Upper lobe of left lung (tissue), 6 donors: Measurements from ENCODE around the gene LTBR. TPM values are rescaled to one million over a fixed set of nuclear protein-coding genes. Genes with fewer than 3 reads are reported as not detected.

Source experiments
- ATAC-seq, 2 donors: fragments of 200-7000 bp; cut with Tn5 transposase; one replicate each; pipeline ENCODE4 v1.9.1; 2022; ENCODE audit warnings: mild to moderate bottlenecking in 2 of 2, moderate library complexity in 2 of 2; ENCODE audit not compliant: low FRiP score in 2 of 2
- DNase-seq, 2 donors: peaks; one replicate each; pipeline ENCODE4 v3.0.0-alpha.2; 2019 to 2020
- H3K27ac ChIP-seq, 4 donors: fragments of 200-600 bp; sonication (generic); one replicate each; pipeline ENCODE4 v1.5.1; 2016 to 2019
- H3K27me3 ChIP-seq, 4 donors: fragments of 200-600 bp; sonication (generic); one replicate each; pipeline ENCODE4 v1.5.1; 2017 to 2019
- H3K36me3 ChIP-seq, 4 donors: fragments of 200-600 bp; sonication (generic); one replicate each; pipeline ENCODE4 v1.5.1; 2016 to 2019
- H3K4me1 ChIP-seq, 4 donors: fragments of 200-600 bp; sonication (generic); one replicate each; pipeline ENCODE4 v1.5.1; 2018 to 2019
- H3K4me3 ChIP-seq, 4 donors: fragments of 200-600 bp; sonication (generic); one replicate each; pipeline ENCODE4 v1.5.1; 2017 to 2019; ENCODE audit warnings: mild to moderate bottlenecking in 2 of 4, moderate library complexity in 1 of 4
- H3K9me3 ChIP-seq, 4 donors: fragments of 200-600 bp; sonication (generic); one replicate each; pipeline ENCODE4 v1.5.1; 2018 to 2019
- CTCF ChIP-seq, 6 experiments: fragments of 450-650 bp in 4 of 6; fragments of 200-600 bp in 2 of 6; sonication (generic) in 2 of 6; IDR thresholded peaks; one replicate each; pipeline ENCODE4 v1.5.1; 2016 to 2019; ENCODE audit warnings: antibody characterized with exemption in 6 of 6
- EP300 ChIP-seq, 4 donors: sonication (generic); formaldehyde crosslinking; IDR thresholded peaks; one replicate each; pipeline ENCODE4 v1.5.1; 2017; ENCODE audit warnings: antibody characterized with exemption in 4 of 4, control low read depth in 2 of 4
- POLR2A ChIP-seq, 4 donors: fragments of 450-650 bp; IDR thresholded peaks; one replicate each; pipeline ENCODE4 v1.5.1; 2016 to 2017; ENCODE audit warnings: antibody characterized with exemption in 4 of 4, mild to moderate bottlenecking in 2 of 4
- POLR2AphosphoS5 ChIP-seq, 2 donors: sonication (generic); formaldehyde crosslinking; IDR thresholded peaks; one replicate each; pipeline ENCODE4 v1.5.1; 2017; ENCODE audit warnings: antibody characterized with exemption in 2 of 2
- WGBS, 2 donors: methylation state at CpG; one replicate each; pipeline ENCODE4 v1.1.5; 2017 to 2018; 5-methylcytosine and 5-hydroxymethylcytosine counted together
- total RNA-seq, 6 donors: library from RNA; depleted of rRNA in 4 of 6; stranded (reverse); fragments of >200 nt in 4 of 6; gene quantifications; one replicate each; pipeline versions ENCODE4 v1.1.0 to v1.2.1, GENCODE V29; 2016 to 2021
- donor health status: DM: no; HTN: no; CAD: no; lungs with moderate emphysema.
- donor health status: DM: no; HTN: yes; CAD: no; lungs with severe emphysema.

LTBR gene
- total RNA-seq, 6 donors from 2014 or later = 84.9 to 207 (median 150) TPM

DNA sequence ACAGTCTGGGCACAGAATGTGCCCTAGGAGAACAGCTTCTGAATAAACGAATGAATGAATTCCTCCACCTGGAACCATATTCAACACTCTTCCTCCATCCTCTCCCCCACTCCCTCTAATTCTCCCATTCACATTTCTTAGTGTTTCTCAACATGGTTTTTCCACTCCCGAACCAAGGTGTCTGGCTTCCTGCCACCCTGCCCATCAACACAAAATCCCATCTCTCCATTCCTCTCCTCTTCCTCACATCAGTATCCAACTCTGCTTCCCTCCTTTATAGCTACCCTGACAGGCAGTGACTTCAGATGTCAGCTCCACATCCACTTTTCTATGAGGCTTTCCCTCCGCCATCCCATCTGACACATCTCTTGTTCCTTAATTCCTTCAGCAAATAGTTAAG, 45.0 kb upstream of the LTBR start:
- Histone ChIP-seq H3K27me3 (no peaks in the 10 kb centered on the region), H3K4me3 (peak overlapping the region; percentile 68 to 96 (median 84)), H3K36me3 (peaks cover 0 to 12% (median 6%) of the 10 kb centered on the region in 4 donors), H3K4me1 (peaks cover 58 to 81% (median 73%) of the 10 kb centered on the region in 4 donors), H3K9me3 (no peaks in the 10 kb centered on the region), H3K27ac (peak overlapping the region; percentile 94 to 100 (median 98))
- 23 to 28% methylated on average over 3 of the region's 3 CpGs for WGBS, 2 donors
- TF ChIP-seq CTCF (IDR thresholded peaks at IDR 0.05) (no peak), POLR2A (IDR thresholded peaks at IDR 0.05) (no peak), POLR2AphosphoS5 (IDR thresholded peaks at IDR 0.05) (no peak), EP300 (IDR thresholded peaks at IDR 0.05) (no peak)
- DNase-seq (no peak), ATAC-seq (no peak)

GRCh38 chr12:6340032-6340638, 43.8 kb upstream of the LTBR start:
- Histone ChIP-seq H3K36me3 (peaks cover 0 to 2% (median 0%) of the 10 kb centered on the region in 4 donors), H3K4me1 (peaks cover 49 to 74% (median 65%) of the 10 kb centered on the region in 4 donors), H3K27me3 (no peaks in the 10 kb centered on the region), H3K4me3 (peak overlapping the region; percentile 68 to 96 (median 84)), H3K27ac (peak overlapping the region; percentile 94 to 100 (median 98)), H3K9me3 (no peaks in the 10 kb centered on the region)
- no peak for ATAC-seq
- TF ChIP-seq POLR2AphosphoS5 (IDR thresholded peaks at IDR 0.05) = peak in 1 of 2 donors; percentile 65
- no peak for TF ChIP-seq CTCF (IDR thresholded peaks at IDR 0.05)
- no peak for DNase-seq
- WGBS, 2 donors = 1 to 2% methylated on average over 9 of the region's 9 CpGs

DNA sequence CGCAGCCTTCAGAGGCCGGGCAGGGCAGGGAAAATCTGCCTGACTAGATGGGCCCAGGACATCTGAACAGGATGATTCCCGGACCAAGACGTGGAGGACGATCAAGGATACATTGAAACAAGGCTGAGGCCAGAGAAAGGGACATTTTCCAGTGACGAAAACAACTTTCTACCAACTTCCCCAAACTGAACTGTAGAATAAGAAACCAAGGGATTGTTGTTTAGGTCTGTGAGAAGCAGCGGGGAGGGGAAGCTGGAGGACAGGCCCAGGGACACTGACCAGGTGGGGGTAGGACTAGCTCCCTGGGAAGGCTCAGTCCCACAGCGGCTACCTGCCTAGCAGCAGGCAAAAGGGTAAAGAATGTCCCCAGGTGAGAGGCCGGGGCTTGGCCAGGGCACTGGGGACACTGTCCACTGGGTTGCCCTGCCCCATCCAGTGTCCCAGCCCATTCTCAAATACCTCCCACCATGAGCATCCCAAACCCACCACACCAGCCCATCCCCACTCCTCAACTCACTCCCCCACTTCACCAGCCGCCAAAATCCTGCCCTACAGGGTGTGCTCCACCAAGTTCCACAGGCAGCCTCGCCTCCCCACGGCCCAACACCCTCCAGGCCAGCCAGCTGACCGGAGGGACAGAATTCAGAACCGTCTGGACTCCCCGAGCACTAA, 43.1 kb upstream of the LTBR start:
- ATAC-seq = no peak
- no peak for TF ChIP-seq CTCF (IDR thresholded peaks at IDR 0.05)
- TF ChIP-seq POLR2A (IDR thresholded peaks at IDR 0.05) = peak in 1 of 4 donors; percentile 76
- no peak for TF ChIP-seq EP300 (IDR thresholded peaks at IDR 0.05)
- peak in 1 of 2 donors; percentile 47 for TF ChIP-seq POLR2AphosphoS5 (IDR thresholded peaks at IDR 0.05)

DNA sequence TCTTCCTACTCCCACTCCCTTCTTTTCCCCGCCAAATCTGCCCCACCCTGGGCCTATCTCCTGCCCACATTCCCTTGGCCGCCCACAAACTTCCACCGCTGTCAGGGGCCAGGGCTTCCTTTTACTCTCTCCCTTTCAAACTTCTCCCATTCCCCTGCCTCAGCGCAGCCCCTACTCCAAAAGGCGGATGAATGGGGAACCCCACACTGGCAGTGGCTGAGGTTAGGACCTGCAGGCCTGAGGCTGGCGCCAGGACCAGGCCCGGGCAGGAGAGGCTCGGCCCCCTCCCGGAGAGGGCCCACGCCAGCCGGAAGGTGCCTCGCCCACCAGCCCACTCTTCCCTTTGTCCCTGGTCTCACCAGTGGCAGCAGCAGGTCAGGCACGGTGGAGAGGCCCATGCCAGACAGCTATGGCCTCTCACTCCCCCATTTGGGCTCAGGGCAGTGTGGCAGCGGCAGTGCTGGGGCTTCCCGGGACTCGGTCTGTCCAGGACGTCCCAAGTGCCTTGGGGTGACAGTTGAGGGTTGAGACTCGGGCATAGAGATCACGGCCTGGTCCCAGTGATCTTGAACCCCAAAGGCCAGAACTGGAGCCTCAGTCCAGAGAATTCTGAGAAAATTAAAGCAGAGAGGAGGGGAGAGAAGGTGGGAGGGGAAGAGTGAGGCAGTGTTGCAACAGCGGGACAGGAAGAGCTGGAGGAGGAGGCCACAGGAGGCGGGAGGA, 42.4 kb upstream of the LTBR start, which contains the start of gene TNFRSF1A:
TNFRSF1A (minus strand) TSS at position 660 of the 723 bp plus-strand sequence; CDS start at position 398, 262 bp downstream.
- Histone ChIP-seq H3K27me3 (no peaks in the 10 kb centered on the region), H3K27ac (peak within 1 kb of the TSS; percentile 94 to 100 (median 98)), H3K4me1 (peaks cover 55 to 74% (median 68%) of the 10 kb centered on the region in 4 donors), H3K9me3 (no peaks in the 10 kb centered on the region), H3K36me3 (peaks cover 0 to 2% (median 0%) of the 10 kb centered on the region in 4 donors), H3K4me3 (peak within 1 kb of the TSS; percentile 68 to 96 (median 84))
- DNase-seq = peak; percentile 84 to 88
- peak; percentile 85 to 88 for ATAC-seq
- TF ChIP-seq CTCF (IDR thresholded peaks at IDR 0.05) = no peak
- TF ChIP-seq POLR2AphosphoS5 (IDR thresholded peaks at IDR 0.05) = peak; percentile 83 to 88
- TF ChIP-seq POLR2A (IDR thresholded peaks at IDR 0.05) = peak in 3 of 4 donors; percentile 57 to 88 (median 63)
- 1 to 2% methylated on average over 11 to 21 of the region's 21 CpGs for WGBS, 2 donors

More for the DNA sequence above, 43.1 kb upstream of the LTBR start:
- H3K9me3 ChIP-seq = no peaks in the 10 kb centered on the region
- peak overlapping the region; percentile 94 to 100 (median 98) for H3K27ac ChIP-seq
- peaks cover 0 to 2% (median 0%) of the 10 kb centered on the region in 4 donors for H3K36me3 ChIP-seq
- no peaks in the 10 kb centered on the region for H3K27me3 ChIP-seq
- 1 to 2% methylated on average over 15 of the region's 15 CpGs for WGBS, 2 donors
- peak overlapping the region; percentile 68 to 96 (median 84) for H3K4me3 ChIP-seq
- peaks cover 49 to 74% (median 65%) of the 10 kb centered on the region in 4 donors for H3K4me1 ChIP-seq
- peak in 1 of 2 donors; percentile 52 for DNase-seq
